K562 (cell line): ENCODE results near the gene SLC35A4.

Experiments
- ETV6 ChIP-seq, 3 experiments: fragments of 150-350 bp in 1 of 3; sonication (generic) in 1 of 3; formaldehyde crosslinking in 1 of 3; IDR thresholded peaks; 2 replicates each; pipeline versions ENCODE4 v1.6.1 to v1.8.0; 2014 to 2022; ENCODE audit warnings: borderline replicate concordance in 2 of 3, low read depth in 2 of 3, antibody characterized with exemption in 1 of 3, low read length in 1 of 3, mild to moderate bottlenecking in 1 of 3, missing genetic modification reagents in 1 of 3
- TF ChIP-seq, protein P1 (sequence below): fragments of 250-450 bp; sonication (Bioruptor Pico); IDR thresholded peaks from 2 replicates; pipeline ENCODE4 v1.5.0; 2020; ENCODE audit warnings: mild to moderate bottlenecking, borderline replicate concordance

DNA sequence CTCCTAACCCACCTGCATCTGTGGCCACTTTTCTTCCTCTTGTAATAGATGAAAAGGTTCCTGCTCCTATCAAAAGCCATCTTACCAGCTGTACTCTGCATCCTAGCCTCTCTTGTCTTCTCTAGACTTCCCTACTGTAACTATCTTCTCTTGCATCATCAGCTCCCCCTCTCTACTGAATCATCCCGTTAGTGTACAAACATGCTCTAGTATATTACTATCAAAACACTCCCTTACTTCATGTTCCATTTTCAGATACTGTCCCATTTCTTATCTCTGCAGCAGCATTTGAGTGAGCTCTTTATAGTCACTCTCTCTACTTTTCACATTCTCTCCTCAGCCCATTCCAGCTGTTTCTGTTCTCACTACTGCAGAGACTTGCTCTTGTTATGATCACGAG is 10.2 kb upstream of the SLC35A4 start:
- no peak for TF ChIP-seq ETV6 (IDR thresholded peaks at IDR 0.05; ENCODE audit: borderline replicate concordance in 1 of 2, low read depth in 2 of 2, low read length in 1 of 2)
- no peak for TF ChIP-seq ETV6 (CRISPR knock-in tag; IDR thresholded peaks at IDR 0.05; ENCODE audit: borderline replicate concordance)
- TF ChIP-seq, protein P1, sequence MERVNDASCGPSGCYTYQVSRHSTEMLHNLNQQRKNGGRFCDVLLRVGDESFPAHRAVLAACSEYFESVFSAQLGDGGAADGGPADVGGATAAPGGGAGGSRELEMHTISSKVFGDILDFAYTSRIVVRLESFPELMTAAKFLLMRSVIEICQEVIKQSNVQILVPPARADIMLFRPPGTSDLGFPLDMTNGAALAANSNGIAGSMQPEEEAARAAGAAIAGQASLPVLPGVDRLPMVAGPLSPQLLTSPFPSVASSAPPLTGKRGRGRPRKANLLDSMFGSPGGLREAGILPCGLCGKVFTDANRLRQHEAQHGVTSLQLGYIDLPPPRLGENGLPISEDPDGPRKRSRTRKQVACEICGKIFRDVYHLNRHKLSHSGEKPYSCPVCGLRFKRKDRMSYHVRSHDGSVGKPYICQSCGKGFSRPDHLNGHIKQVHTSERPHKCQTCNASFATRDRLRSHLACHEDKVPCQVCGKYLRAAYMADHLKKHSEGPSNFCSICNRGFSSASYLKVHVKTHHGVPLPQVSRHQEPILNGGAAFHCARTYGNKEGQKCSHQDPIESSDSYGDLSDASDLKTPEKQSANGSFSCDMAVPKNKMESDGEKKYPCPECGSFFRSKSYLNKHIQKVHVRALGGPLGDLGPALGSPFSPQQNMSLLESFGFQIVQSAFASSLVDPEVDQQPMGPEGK (CRISPR knock-in tag), result no peak
